GM19324 (cell line): ENCODE measurements around the gene OLIG1.

Experiments
- ATAC-seq: cut with Tn5 transposase; IDR thresholded peaks from one replicate; pipeline ENCODE4 v1.9.1; 2021; ENCODE audit warnings: mild to moderate bottlenecking, moderate library complexity; ENCODE audit not compliant: unreplicated experiment, low FRiP score

Gene OLIG1

DNA sequence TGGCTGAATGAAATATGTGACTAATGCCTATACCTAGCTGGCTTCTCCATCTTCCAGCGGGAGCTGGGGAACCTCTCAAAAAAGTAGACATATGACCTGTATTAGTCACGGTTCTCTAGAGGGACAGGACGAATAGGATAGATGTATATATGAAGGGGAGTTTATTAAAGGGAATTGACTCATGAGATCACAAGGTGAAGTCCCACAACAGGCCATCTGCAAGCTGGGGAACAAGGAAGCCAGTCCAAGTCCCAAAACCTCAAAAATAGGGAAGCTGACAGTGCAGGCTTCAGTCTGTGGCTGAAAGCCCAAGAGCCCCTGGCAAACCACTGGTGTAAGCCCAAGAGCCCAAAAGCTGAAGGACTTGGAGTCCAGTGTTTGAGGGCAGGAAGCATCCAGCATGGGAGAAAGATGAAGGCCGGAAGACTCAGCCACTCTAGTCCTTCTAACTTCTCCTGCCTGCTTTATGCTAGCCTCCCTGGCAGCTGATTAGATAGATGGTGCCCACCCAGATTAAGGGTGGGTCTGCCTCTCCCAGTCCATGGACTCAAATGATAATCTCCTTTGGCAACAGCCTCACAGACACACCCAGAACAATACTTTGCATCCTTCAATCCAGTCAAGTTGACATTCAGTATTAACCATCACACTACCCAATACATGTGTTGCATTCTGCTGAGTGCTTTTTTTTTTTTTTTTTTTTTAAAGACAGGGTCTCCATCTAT lies 19.6 kb downstream of the OLIG1 start:
- no peak for ATAC-seq

DNA sequence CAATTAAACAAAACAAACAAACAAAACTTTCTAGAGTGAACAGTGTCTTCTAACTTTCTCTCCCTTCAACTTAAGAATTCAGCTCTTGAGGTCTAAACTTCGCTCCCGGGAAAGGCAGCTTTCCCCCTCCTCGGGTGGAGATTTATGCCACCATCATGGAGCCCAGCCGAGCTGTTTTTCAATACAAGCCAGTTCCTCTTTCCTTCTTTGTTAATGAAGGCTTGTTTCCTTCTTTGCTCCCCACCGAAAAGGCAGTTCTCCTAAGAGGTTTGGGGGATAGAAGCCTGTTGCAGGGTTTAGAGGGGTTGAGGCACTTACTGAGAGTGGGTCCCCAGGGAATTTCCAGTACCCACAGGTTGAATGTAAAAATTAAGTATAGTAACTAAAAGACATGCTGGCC lies 26.5 kb downstream of the OLIG1 start:
- ATAC-seq: no peak

- ATAC-seq: no peak
These were observed 29.2 kb downstream of the OLIG1 start for GRCh38 chr21:33099131-33099530.

GRCh38 chr21:33101300-33101911 lies 31.5 kb downstream of the OLIG1 start:
- no peak for ATAC-seq

DNA sequence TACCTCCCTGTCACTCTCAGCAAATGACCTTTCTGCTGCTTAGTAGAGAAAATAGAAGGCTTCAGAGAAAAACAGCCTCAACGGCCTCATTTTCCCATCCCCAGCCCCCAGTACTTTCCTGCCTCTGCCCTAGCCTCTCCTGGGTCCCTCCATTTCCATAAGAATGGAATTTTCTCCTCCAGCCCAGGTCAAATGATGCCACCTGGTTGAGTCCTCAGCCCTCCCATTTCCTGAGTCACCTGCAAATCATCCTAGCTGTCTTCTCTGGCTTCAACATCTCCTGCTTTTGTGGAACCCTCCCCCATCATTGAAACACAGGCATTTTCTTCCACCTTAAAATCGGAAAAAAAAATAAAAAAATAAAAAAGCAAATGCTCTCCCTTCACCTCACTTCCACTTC lies 35.1 kb downstream of the OLIG1 start:
- no peak for ATAC-seq

DNA sequence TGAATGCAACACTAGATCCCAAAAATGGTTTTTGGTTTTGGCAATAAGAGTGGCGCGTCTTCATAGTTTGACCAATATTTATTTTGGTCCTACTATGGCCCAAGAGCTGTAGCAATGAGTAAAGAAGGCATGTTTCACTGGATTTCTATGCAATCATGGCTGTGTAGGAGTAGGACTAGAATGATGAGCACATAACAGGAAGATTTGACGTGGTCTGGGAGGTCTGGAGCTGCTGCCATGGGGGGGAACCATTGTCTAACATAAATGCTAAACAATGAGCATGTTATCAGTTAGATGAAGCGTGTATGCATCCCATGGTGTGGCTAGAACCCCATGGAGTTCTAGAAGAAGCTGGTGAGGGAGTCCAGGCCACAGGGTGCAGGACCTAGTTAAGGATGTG lies 38.3 kb downstream of the OLIG1 start:
- ATAC-seq: no peak

- ATAC-seq: no peak
These were observed 39.8 kb downstream of the OLIG1 start for GRCh38 chr21:33109574-33110339.

- ATAC-seq: no peak
These were observed 40.4 kb downstream of the OLIG1 start for GRCh38 chr21:33110340-33110715.

GRCh38 chr21:33111577-33111976 lies 41.6 kb downstream of the OLIG1 start:
- ATAC-seq: no peak

DNA sequence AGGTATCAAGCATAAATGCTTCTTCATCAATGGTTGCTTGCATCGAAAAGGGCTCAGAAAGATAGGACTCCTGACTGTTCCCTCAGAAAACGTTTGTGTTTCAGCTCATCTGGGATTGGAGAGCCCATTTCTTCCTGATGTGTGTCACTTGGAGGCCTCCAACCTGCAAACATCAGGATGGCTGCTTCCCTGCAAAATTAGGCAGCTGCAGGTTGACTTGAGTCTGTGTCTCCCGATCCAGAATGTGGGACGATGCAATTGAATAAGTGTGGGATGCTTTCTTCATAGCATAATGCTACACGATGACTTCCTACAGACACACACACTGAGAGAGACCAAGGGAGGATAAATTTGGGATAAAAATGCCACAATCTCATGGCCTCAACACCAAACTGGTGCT lies 42.2 kb downstream of the OLIG1 start:
- no peak for ATAC-seq

DNA sequence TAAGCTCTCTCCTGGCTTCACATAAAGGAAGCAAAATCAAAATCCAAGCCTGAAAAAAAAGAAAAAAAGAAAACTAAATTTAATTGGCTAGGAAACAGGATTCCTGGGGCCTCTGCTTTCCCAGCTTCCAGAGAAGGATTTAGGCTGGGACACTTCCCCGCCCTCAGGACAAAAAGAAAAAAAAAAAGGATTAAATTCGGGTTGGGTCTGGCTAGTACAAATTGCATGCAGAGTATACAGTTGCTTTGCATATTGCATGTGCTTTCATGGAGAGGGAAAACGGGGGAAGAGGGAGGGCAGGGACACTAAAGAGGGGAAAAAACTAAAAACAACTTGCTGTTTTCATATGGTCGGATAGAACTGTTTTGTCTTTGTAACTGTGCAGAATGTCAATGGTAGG lies 42.7 kb downstream of the OLIG1 start:
- ATAC-seq: no peak

- ATAC-seq: no peak
These were observed 43.2 kb downstream of the OLIG1 start for GRCh38 chr21:33113131-33113530.

GRCh38 chr21:33114276-33114675 lies 44.3 kb downstream of the OLIG1 start:
- ATAC-seq: no peak

DNA sequence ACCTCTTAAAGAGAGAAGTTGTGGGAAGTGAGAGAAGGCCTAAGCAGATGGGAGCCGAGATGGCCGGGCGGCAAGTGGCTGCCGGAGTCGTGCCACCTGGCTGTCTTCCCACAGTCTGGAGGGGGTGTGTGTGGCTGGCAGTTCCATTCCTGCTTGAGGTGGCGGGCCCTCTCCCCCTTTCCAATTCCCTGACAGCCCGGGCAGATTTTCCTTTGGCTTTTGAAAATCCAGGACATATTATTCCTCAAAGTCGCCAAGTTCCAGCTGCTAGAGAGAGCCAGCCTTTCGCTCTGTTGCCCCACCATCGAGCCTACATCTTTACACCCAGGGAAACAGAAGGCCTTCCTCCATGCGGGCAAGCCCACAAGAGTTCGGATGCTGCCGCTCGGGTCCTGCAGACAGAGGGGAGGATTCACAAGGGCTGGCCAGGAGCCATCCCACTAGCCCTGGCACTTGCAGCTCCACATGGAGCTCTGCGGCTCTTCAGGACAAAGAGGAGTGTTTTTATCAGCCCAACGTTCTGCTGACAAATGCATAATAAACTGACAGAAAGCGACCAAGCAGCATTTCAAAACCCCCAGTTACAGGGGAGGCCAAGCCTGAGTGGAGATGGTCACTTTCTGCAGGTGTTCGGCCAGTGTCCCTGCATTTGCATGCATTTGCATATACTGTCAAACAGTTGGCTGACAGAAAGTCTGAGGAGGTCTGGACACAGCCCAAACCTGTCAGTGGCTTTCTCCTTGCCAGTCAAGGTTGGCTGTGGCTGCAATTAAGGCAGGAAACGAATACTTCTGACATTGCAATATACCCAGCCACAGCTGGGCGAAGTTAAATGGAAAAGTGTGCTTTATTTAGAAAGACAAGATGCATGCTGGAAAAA lies 45.9 kb downstream of the OLIG1 start:
- ATAC-seq: no peak

GRCh38 chr21:33116676-33117075 lies 46.7 kb downstream of the OLIG1 start:
- ATAC-seq: no peak

GRCh38 chr21:33117101-33117888 lies 47.4 kb downstream of the OLIG1 start:
- no peak for ATAC-seq
